Measurements from ENCODE around the gene PRKAG2.

DNA sequence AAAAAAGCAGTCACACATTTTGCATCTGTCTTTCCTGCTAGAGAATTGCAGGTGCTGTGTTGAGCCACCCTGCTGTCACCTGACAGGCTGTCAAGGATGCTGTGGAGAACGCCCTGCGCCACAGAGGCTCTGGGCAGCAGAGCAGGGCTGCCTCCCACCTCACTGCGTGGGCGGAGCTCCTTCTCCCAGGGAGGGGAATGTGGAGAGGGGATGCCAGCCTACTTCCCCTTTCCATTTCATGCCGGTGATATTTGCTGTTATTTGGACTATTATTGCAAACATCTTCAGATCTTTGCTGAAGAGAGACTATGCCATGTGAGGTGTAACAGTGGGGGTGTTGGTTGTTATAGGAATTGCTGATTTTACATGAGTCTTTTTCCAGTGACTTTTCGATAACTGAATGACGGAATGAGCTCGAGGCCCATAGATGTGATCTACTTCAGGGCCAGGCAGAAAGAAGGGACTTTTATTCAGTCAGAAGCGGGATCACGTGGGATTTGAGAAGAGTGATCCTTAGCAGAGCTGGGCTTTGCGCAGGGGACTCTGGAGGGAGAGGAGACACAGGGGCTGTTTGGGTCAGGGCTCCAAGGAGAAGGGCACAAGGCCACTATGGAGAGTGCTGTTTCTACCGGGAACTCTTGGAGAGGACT lies 13.6 kb upstream of the PRKAG2 start:
- TF ChIP-seq, protein P1, sequence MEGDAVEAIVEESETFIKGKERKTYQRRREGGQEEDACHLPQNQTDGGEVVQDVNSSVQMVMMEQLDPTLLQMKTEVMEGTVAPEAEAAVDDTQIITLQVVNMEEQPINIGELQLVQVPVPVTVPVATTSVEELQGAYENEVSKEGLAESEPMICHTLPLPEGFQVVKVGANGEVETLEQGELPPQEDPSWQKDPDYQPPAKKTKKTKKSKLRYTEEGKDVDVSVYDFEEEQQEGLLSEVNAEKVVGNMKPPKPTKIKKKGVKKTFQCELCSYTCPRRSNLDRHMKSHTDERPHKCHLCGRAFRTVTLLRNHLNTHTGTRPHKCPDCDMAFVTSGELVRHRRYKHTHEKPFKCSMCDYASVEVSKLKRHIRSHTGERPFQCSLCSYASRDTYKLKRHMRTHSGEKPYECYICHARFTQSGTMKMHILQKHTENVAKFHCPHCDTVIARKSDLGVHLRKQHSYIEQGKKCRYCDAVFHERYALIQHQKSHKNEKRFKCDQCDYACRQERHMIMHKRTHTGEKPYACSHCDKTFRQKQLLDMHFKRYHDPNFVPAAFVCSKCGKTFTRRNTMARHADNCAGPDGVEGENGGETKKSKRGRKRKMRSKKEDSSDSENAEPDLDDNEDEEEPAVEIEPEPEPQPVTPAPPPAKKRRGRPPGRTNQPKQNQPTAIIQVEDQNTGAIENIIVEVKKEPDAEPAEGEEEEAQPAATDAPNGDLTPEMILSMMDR (IDR thresholded peaks at IDR 0.05; ENCODE audit: low read depth, low read length, poor library complexity, severe bottlenecking): no peak
- no peak for TF ChIP-seq EZH2phosphoT487 (IDR thresholded peaks at IDR 0.05; ENCODE audit: borderline replicate concordance, low read length)

All from DOHH2 (cell line).